Epithelial cell of proximal tubule (primary cell): ENCODE measurements around the gene JARID2. TPM values are rescaled to one million over a fixed set of nuclear protein-coding genes. Genes with fewer than 3 reads are reported as not detected.

Source experiments
- DNase-seq: peaks from one replicate; pipeline ENCODE4 v3.0.0-alpha.2; 2011; ENCODE audit warnings: low read depth
- H3K4me3 ChIP-seq: 2 replicates; pipeline ENCODE4 v1.5.1; 2011; ENCODE audit warnings: low read depth, mild to moderate bottlenecking, low read length
- total RNA-seq: library from RNA; depleted of rRNA; stranded (reverse); fragments of >200 nt; gene quantifications from 2 replicates; pipeline ENCODE4 v1.2.3, GENCODE V29; 2015
- TF ChIP-seq, protein P1 (sequence below): conservative IDR thresholded peaks from 2 replicates; pipeline ENCODE4 v1.5.1; 2012; ENCODE audit warnings: low read depth, mild to moderate bottlenecking, low read length

The JARID2 gene
- total RNA-seq, 1 donor from 2014 or later: 5.1 TPM

GRCh38 chr6:15460110-15460727 is 214.3 kb downstream of the JARID2 start:
- H3K4me3 ChIP-seq: no peak overlapping the region
- TF ChIP-seq, protein P1, sequence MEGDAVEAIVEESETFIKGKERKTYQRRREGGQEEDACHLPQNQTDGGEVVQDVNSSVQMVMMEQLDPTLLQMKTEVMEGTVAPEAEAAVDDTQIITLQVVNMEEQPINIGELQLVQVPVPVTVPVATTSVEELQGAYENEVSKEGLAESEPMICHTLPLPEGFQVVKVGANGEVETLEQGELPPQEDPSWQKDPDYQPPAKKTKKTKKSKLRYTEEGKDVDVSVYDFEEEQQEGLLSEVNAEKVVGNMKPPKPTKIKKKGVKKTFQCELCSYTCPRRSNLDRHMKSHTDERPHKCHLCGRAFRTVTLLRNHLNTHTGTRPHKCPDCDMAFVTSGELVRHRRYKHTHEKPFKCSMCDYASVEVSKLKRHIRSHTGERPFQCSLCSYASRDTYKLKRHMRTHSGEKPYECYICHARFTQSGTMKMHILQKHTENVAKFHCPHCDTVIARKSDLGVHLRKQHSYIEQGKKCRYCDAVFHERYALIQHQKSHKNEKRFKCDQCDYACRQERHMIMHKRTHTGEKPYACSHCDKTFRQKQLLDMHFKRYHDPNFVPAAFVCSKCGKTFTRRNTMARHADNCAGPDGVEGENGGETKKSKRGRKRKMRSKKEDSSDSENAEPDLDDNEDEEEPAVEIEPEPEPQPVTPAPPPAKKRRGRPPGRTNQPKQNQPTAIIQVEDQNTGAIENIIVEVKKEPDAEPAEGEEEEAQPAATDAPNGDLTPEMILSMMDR: no peak
- no peak for DNase-seq

- TF ChIP-seq, protein P1: no peak
- no peak overlapping the region for H3K4me3 ChIP-seq
- DNase-seq: no peak
Measured at GRCh38 chr6:15461127-15461944, 215.5 kb downstream of the JARID2 start.

DNA sequence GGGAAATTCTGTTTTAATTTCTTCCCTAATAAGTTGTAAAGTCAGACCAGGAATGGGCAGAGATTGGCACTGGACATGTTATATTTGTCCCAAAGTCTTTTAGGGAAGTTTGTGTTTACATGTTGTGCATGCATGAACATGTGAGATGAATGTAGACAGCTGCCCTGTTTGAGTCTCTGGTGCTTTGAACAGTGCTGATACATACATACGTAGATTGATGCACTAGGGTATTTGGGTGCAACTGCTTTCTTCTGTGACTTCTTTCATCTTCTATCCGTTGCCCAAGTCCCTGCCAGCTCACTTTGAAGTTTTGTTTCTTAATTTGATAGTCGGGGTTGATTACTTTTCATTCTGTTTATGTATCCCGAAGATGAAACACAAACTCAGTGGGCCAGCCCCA is 216.4 kb downstream of the JARID2 start:
- TF ChIP-seq, protein P1: no peak
- DNase-seq: no peak
- no peak overlapping the region for H3K4me3 ChIP-seq

DNA sequence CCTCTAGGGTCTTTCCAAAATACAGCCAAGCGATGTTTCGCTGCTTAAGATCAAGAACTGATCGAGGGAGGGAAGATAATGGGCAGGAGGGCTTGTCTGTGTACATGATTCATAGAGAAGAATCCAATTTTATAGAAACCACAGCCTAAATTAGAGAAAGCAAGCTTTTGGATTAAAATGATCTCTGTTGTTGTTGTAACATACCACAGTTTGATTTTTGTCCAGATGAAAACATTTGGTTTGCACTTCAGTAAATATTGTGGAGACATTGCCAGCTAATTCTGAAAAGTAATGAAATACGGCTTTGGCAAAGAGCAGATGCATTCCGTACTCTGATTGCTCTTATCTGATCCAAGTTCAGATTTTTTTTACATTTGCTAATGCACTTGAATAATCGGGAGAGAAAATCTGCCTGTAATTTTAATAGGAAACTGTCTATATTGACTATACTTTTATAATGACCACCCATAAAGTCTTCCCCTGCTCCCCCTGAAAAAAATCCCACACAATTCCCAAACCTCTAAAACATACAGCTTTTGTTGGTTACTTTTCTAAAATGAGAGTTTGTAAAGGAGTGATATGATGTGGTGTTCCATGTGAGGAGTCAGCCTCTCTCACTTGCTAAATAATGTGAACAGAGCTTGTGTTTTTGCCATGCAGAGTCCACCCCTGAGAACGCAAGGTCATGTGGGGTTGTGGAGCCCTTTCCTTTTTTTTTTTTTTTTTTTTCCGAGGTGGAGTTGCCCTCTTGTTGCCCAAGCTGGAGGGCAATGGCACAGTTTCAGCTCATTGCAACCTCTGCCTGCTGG is 217.1 kb downstream of the JARID2 start:
- TF ChIP-seq, protein P1: no peak
- DNase-seq: no peak
- H3K4me3 ChIP-seq: no peak overlapping the region

DNA sequence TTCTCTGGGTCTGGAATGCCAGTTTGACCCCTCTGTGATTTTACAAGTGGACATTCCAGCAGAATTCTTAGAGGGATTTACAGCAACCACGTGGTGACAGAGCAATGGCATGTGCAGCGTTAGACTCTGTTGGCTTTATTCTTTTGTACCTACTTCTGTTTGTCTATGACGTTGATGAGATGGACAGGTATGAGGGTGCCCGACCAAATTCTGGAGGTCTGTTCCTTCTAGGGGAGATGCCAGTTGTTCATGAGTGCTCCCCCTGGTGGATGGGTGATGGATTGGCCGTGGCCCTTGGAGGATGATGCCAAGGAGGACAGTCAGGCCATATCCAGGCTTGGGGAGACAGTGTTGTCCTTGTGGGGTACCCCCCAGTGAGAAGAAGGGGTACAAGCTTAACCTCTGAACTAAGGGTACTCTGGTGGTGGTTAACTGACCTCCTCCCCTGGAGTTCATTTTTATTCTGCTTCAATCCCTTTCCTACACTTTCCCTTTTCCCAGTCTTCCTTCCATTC is 218.4 kb downstream of the JARID2 start:
- no peak overlapping the region for H3K4me3 ChIP-seq
- no peak for DNase-seq
- TF ChIP-seq, protein P1: peak; percentile 83

- TF ChIP-seq, protein P1: no peak
- DNase-seq: no peak
- no peak overlapping the region for H3K4me3 ChIP-seq
Measured at GRCh38 chr6:15465212-15465611, 219.3 kb downstream of the JARID2 start.
